Measurements from ENCODE around the gene ZC3H18. TPM values are rescaled to one million over a fixed set of nuclear protein-coding genes. Genes with fewer than 3 reads are reported as not detected.

The ZC3H18 gene
- total and polyA plus RNA-seq, 2 donors from 2014 or later, result 11.4 to 38.2 TPM

DNA sequence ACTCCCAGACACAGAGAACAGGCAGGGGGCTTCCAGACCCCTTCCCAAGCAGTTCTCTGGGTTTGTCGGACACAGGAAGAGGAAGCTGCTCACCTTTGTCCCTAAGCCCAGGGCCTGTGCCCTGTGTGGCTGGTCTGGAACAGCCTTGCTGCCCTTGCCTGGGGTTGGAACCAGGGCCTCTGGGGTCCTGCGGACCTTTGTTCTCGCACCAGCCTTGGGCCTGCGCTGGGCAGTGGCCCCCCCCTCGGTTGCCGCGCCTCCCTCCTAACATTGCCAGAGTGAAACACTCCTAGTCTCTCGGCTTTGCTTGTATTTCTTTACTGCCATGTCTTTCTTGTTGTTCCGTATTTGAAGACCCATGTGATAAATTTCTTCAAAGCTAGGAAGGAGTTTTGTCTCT lies 59.6 kb downstream of the ZC3H18 start:
- TF ChIP-seq, protein P1, sequence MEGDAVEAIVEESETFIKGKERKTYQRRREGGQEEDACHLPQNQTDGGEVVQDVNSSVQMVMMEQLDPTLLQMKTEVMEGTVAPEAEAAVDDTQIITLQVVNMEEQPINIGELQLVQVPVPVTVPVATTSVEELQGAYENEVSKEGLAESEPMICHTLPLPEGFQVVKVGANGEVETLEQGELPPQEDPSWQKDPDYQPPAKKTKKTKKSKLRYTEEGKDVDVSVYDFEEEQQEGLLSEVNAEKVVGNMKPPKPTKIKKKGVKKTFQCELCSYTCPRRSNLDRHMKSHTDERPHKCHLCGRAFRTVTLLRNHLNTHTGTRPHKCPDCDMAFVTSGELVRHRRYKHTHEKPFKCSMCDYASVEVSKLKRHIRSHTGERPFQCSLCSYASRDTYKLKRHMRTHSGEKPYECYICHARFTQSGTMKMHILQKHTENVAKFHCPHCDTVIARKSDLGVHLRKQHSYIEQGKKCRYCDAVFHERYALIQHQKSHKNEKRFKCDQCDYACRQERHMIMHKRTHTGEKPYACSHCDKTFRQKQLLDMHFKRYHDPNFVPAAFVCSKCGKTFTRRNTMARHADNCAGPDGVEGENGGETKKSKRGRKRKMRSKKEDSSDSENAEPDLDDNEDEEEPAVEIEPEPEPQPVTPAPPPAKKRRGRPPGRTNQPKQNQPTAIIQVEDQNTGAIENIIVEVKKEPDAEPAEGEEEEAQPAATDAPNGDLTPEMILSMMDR (IDR thresholded peaks at IDR 0.05; ENCODE audit: borderline replicate concordance, extremely low read depth, insufficient read depth), result no peak
- FAIRE-seq (no peak), DNase-seq (no peak)
- Histone ChIP-seq H3K4me1 (ENCODE audit: control insufficient read depth in 2 of 3, insufficient read depth in 2 of 3, low read depth in 1 of 3, low read length in 3 of 3) (peaks cover 0 to 3% (median 0%) of the 10 kb centered on the region in 3 donors), H3K27ac (ENCODE audit: low read depth in 2 of 2, low read length in 2 of 2) (no peak overlapping the region), H3K4me3 (ENCODE audit: low read length in 3 of 3) (no peak overlapping the region), H3K9me3 (ENCODE audit: control insufficient read depth in 2 of 3, insufficient read depth in 1 of 3, low read length in 3 of 3) (no peaks in the 10 kb centered on the region), H3K36me3 (ENCODE audit: control insufficient read depth in 2 of 3, insufficient read depth in 3 of 3, low read length in 3 of 3) (peaks cover 0 to 12% (median 3%) of the 10 kb centered on the region in 3 donors), H3K27me3 (ENCODE audit: control insufficient read depth, insufficient read depth, low read length) (no peaks in the 10 kb centered on the region), H3K9ac (ENCODE audit: low read length in 3 of 3) (no peak overlapping the region)
- intact Hi-C loops (cut with DNase I), result no loop called here

DNA sequence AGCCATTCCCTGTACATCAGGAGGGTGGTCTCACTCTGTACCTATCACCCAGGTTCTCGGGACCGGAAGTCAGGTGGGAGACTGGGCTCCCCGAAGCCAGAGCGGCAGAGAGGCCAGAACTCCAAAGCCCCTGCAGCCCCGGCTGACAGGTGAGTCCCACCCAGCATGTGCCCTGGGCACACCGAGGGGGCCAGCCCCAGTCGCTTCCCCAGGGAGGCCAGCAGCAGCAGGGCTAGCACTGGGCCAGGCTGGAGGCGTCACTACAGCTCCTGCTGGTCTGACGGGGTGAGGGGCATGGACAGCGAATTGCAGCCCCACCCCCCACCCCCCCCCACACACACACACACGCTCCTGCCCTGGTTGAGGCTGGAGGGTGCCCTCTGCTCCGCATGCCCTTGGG lies 60.2 kb downstream of the ZC3H18 start:
- H3K27me3 ChIP-seq (ENCODE audit: control insufficient read depth, insufficient read depth, low read length), result no peaks in the 10 kb centered on the region
- no peak overlapping the region for H3K27ac ChIP-seq (ENCODE audit: low read depth in 2 of 2, low read length in 2 of 2)
- FAIRE-seq (no peak), DNase-seq (no peak)
- H3K36me3 ChIP-seq (ENCODE audit: control insufficient read depth in 2 of 3, insufficient read depth in 3 of 3, low read length in 3 of 3), result peaks cover 0 to 8% (median 3%) of the 10 kb centered on the region in 3 donors
- H3K9me3 ChIP-seq (ENCODE audit: control insufficient read depth in 2 of 3, insufficient read depth in 1 of 3, low read length in 3 of 3), result no peaks in the 10 kb centered on the region
- intact Hi-C loops (cut with DNase I), result no loop called here
- no peak overlapping the region for H3K4me3 ChIP-seq (ENCODE audit: low read length in 3 of 3)
- no peak overlapping the region for H3K9ac ChIP-seq (ENCODE audit: low read length in 3 of 3)
- TF ChIP-seq, protein P1 (IDR thresholded peaks at IDR 0.05; ENCODE audit: borderline replicate concordance, extremely low read depth, insufficient read depth), result no peak
- H3K4me1 ChIP-seq (ENCODE audit: control insufficient read depth in 2 of 3, insufficient read depth in 2 of 3, low read depth in 1 of 3, low read length in 3 of 3), result peaks cover 0 to 3% (median 0%) of the 10 kb centered on the region in 3 donors

DNA sequence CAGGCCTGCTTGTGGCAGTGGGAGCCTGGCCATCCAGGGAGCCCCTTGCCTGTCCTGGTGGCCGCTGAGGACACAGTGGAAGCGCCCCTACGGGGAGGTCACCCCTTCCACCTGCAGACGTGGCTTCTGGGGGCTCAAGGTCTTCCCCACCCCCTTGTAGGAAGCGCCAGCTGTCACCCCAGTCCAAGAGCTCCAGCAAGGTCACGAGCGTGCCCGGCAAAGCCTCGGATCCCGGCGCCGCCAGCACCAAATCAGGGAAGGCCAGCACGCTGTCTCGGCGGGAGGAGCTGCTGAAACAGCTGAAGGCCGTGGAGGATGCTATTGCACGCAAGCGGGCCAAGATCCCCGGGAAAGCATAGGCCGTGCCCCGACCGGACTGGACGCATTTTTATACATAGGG lies 60.7 kb downstream of the ZC3H18 start:
- no peak for DNase-seq
- H3K9ac ChIP-seq (ENCODE audit: low read length in 3 of 3), result no peak overlapping the region
- H3K27me3 ChIP-seq (ENCODE audit: control insufficient read depth, insufficient read depth, low read length), result no peaks in the 10 kb centered on the region
- H3K4me3 ChIP-seq (ENCODE audit: low read length in 3 of 3), result no peak overlapping the region
- no peak for FAIRE-seq
- intact Hi-C loops (cut with DNase I), result no loop called here
- H3K9me3 ChIP-seq (ENCODE audit: control insufficient read depth in 2 of 3, insufficient read depth in 1 of 3, low read length in 3 of 3), result no peaks in the 10 kb centered on the region
- TF ChIP-seq, protein P1 (IDR thresholded peaks at IDR 0.05; ENCODE audit: borderline replicate concordance, extremely low read depth, insufficient read depth), result no peak
- peaks cover 0 to 8% (median 3%) of the 10 kb centered on the region in 3 donors for H3K36me3 ChIP-seq (ENCODE audit: control insufficient read depth in 2 of 3, insufficient read depth in 3 of 3, low read length in 3 of 3)
- H3K27ac ChIP-seq (ENCODE audit: low read depth in 2 of 2, low read length in 2 of 2), result no peak overlapping the region
- peaks cover 0 to 3% (median 0%) of the 10 kb centered on the region in 3 donors for H3K4me1 ChIP-seq (ENCODE audit: control insufficient read depth in 2 of 3, insufficient read depth in 2 of 3, low read depth in 1 of 3, low read length in 3 of 3)

DNA sequence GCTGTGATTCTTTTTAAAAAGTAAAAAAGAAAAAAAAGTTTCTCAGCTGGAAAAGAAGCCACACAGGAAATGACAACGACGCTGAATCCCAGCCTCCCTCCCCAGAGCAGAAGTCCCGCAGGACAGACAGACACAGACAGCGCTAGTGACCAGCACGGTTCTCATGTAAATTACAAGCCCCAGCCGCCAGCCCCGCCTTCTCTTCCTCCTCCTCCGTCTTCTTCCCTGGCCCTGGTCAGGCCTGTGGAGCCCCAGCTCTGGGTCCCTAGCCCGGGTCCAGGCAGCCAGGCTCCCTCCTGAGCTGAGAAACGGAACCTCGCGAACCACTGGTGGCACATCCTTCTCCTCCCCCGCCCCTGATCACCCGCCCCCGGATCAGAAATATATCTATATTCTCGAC lies 61.2 kb downstream of the ZC3H18 start:
- Histone ChIP-seq H3K9ac (ENCODE audit: low read length in 3 of 3) (no peak overlapping the region), H3K4me1 (ENCODE audit: control insufficient read depth in 2 of 3, insufficient read depth in 2 of 3, low read depth in 1 of 3, low read length in 3 of 3) (peaks cover 0 to 3% (median 0%) of the 10 kb centered on the region in 3 donors), H3K27ac (ENCODE audit: low read depth in 2 of 2, low read length in 2 of 2) (no peak overlapping the region), H3K27me3 (ENCODE audit: control insufficient read depth, insufficient read depth, low read length) (no peaks in the 10 kb centered on the region), H3K4me3 (ENCODE audit: low read length in 3 of 3) (no peak overlapping the region), H3K9me3 (ENCODE audit: control insufficient read depth in 2 of 3, insufficient read depth in 1 of 3, low read length in 3 of 3) (no peaks in the 10 kb centered on the region), H3K36me3 (ENCODE audit: control insufficient read depth in 2 of 3, insufficient read depth in 3 of 3, low read length in 3 of 3) (peaks cover 0 to 8% (median 3%) of the 10 kb centered on the region in 3 donors)
- intact Hi-C loops (cut with DNase I), result no loop called here
- FAIRE-seq, result no peak
- TF ChIP-seq, protein P1 (IDR thresholded peaks at IDR 0.05; ENCODE audit: borderline replicate concordance, extremely low read depth, insufficient read depth), result no peak
- no peak for DNase-seq

Data from kidney (tissue), 14 donors.